HepG2 (cell line): ENCODE results near the gene SMAD6. TPM values are rescaled to one million over a fixed set of nuclear protein-coding genes. Genes with fewer than 3 reads are reported as not detected.
A peak's percentile ranks its signal among the peaks of the same experiment; 100 is the strongest.

Experiments used
- CBX5 ChIP-seq: sonication (generic); formaldehyde crosslinking; IDR thresholded peaks from 2 replicates; pipeline ENCODE4 v1.4.0; 2020; ENCODE audit warnings: missing genetic modification reagents, borderline replicate concordance
- CEBPG ChIP-seq: IDR thresholded peaks from 2 replicates; pipeline ENCODE4 v1.6.1; 2016
- CREB1 ChIP-seq, 2 experiments: fragments of 450-650 bp in 1 of 2; IDR thresholded peaks; 2 replicates each; pipeline ENCODE4 v1.6.1; 2016 to 2017; ENCODE audit warnings: control low read depth in 1 of 2, mild to moderate bottlenecking in 1 of 2, missing compliant biosample characterization in 1 of 2, missing genetic modification characterization in 1 of 2
- FOSL2 ChIP-seq: sonication (generic); formaldehyde crosslinking; IDR thresholded peaks from 2 replicates; pipeline ENCODE4 v1.4.0; 2020; ENCODE audit warnings: missing genetic modification reagents
- GTF2F1 ChIP-seq: fragments of 150-350 bp; IDR thresholded peaks from 2 replicates; pipeline ENCODE4 v1.6.1; 2014; ENCODE audit warnings: low read length
- HCFC1 ChIP-seq: fragments of 150-350 bp; IDR thresholded peaks from 2 replicates; pipeline ENCODE4 v1.6.1; 2014; ENCODE audit warnings: low read depth, low read length
- NR2C2 ChIP-seq: sonication (generic); formaldehyde crosslinking; IDR thresholded peaks from 2 replicates; pipeline ENCODE4 v1.4.0; 2020; ENCODE audit warnings: missing genetic modification reagents, mild to moderate bottlenecking, moderate library complexity, borderline replicate concordance
- PHF21A ChIP-seq: sonication (generic); formaldehyde crosslinking; IDR thresholded peaks from 2 replicates; pipeline ENCODE4 v1.5.0; 2020; ENCODE audit warnings: mild to moderate bottlenecking, missing genetic modification reagents
- RAD51 ChIP-seq: fragments of 450-650 bp; IDR thresholded peaks from 2 replicates; pipeline ENCODE4 v1.6.1; 2016; ENCODE audit warnings: borderline replicate concordance
- XBP1 ChIP-seq: sonication (generic); formaldehyde crosslinking; IDR thresholded peaks from 2 replicates; pipeline ENCODE4 v1.5.0; 2020; ENCODE audit warnings: missing genetic modification reagents
- ZNF121 ChIP-seq: sonication (generic); formaldehyde crosslinking; IDR thresholded peaks from 2 replicates; pipeline ENCODE4 v1.5.0; 2020; ENCODE audit warnings: mild to moderate bottlenecking, missing genetic modification reagents
- ZNF234 ChIP-seq: sonication (generic); formaldehyde crosslinking; conservative IDR thresholded peaks from 2 replicates; pipeline ENCODE4 v1.5.1; 2020; ENCODE audit warnings: mild to moderate bottlenecking, missing genetic modification reagents
- ZNF3 ChIP-seq: IDR thresholded peaks from 2 replicates; pipeline ENCODE4 v1.7.0; 2017; ENCODE audit warnings: inconsistent platforms
- ZNF33A ChIP-seq: sonication (generic); formaldehyde crosslinking; IDR thresholded peaks from 2 replicates; pipeline ENCODE4 v1.5.1; 2020; ENCODE audit warnings: missing genetic modification reagents, mild to moderate bottlenecking, moderate library complexity, borderline replicate concordance
- ZNF543 ChIP-seq: sonication (generic); formaldehyde crosslinking; IDR thresholded peaks from 2 replicates; pipeline ENCODE4 v1.4.0; 2020; ENCODE audit warnings: mild to moderate bottlenecking, missing genetic modification reagents
- ZNF563 ChIP-seq: sonication (generic); formaldehyde crosslinking; IDR thresholded peaks from 2 replicates; pipeline ENCODE4 v1.8.0; 2022; ENCODE audit warnings: mild to moderate bottlenecking, moderate library complexity, missing genetic modification reagents
- ZNF569 ChIP-seq: sonication (generic); formaldehyde crosslinking; IDR thresholded peaks from 2 replicates; pipeline ENCODE4 v1.5.0; 2020; ENCODE audit warnings: mild to moderate bottlenecking, missing genetic modification reagents, moderate library complexity, borderline replicate concordance
- ZNF709 ChIP-seq: sonication (generic); formaldehyde crosslinking; IDR thresholded peaks from 2 replicates; pipeline ENCODE4 v1.5.0; 2020; ENCODE audit warnings: mild to moderate bottlenecking, missing genetic modification reagents
- ZNF749 ChIP-seq: sonication (generic); formaldehyde crosslinking; IDR thresholded peaks from 2 replicates; pipeline ENCODE4 v1.8.0; 2022; ENCODE audit warnings: mild to moderate bottlenecking, missing genetic modification reagents, moderate library complexity, borderline replicate concordance
- polyA plus RNA-seq, 8 experiments: library from polyadenylated mRNA; depleted of rRNA in 3 of 8; stranded (reverse) in 7 of 8; unstranded in 1 of 8; fragments of >200 nt; fragmentation: Illumina TruSeq in 4 of 8; extraction: Trizol in 4 of 8; gene quantifications; 2 replicates each; pipeline versions ENCODE4 v1.2.1 to v1.2.3, GENCODE V29; 2011 to 2016; ENCODE audit warnings: low read depth in 4 of 8, missing spikeins in 1 of 8, mixed read lengths in 1 of 8; ENCODE audit not compliant: insufficient read depth in 1 of 8
- total RNA-seq, 5 experiments: library from RNA; depleted of rRNA; stranded (reverse); fragments of >200 nt; fragmentation: Illumina TruSeq; extraction: Trizol; gene quantifications; 2 replicates each; pipeline ENCODE4 v1.2.3, GENCODE V29; 2016; ENCODE audit warnings: low read depth in 1 of 5
- TF ChIP-seq, protein P1 (sequence below): sonication (generic); formaldehyde crosslinking; IDR thresholded peaks from 2 replicates; pipeline ENCODE4 v1.4.0; 2020; ENCODE audit warnings: mild to moderate bottlenecking, missing genetic modification reagents, borderline replicate concordance
- TF ChIP-seq, protein P2 (sequence below): sonication (generic); formaldehyde crosslinking; IDR thresholded peaks from 2 replicates; pipeline ENCODE4 v1.5.1; 2020; ENCODE audit warnings: missing genetic modification reagents, mild to moderate bottlenecking, borderline replicate concordance
- TF ChIP-seq, protein P3 (sequence below): sonication (generic); formaldehyde crosslinking; IDR thresholded peaks from 2 replicates; pipeline ENCODE4 v1.5.0; 2020; ENCODE audit warnings: missing genetic modification reagents
- TF ChIP-seq, protein P4 (sequence below): sonication (generic); formaldehyde crosslinking; IDR thresholded peaks from 2 replicates; pipeline ENCODE4 v1.4.0; 2020; ENCODE audit warnings: missing genetic modification reagents

Gene SMAD6
- total and polyA plus RNA-seq, 2 of the 13 experiments (the other 11 are each of a cell fraction or from before 2014, with no cell fraction given): 3.3 to 4.4 TPM

DNA sequence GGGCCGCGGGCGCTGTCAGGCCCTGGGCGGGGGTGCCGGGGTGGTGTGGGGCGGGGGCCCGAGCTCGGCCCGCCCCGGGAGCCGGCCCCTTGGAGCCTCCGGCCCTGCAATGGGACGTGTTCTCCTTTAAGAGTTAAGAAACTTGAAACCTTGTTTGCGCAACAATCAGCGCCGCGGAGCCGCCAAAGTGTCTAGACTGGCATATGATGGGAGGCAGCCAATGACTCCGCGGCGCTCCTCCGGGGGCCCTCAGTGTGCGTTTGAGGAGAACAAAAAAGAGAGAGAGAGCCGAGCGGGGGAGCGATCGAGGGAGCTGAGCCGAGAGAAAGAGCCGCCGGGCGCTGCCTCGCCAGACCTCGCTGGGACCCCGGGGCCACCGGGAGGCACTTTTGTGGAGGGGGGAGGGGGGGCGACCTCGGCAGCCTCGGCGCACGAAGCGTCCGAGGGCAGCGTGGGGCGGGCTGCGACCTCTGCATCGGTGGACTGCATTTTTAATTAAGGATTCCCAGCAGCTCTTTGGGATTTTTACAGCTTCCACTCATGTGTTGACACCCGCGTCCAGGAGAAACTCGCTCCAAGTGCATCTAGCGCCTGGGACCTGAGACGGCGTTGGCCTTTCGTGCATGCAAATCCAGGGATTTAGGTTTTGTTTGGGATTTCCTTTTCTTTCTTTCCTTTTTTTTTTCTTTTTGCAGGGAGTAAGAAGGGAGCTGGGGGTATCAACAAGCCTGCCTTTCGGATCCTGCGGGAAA is at the start of gene SMAD6 (continued):
- TF ChIP-seq, protein P1, sequence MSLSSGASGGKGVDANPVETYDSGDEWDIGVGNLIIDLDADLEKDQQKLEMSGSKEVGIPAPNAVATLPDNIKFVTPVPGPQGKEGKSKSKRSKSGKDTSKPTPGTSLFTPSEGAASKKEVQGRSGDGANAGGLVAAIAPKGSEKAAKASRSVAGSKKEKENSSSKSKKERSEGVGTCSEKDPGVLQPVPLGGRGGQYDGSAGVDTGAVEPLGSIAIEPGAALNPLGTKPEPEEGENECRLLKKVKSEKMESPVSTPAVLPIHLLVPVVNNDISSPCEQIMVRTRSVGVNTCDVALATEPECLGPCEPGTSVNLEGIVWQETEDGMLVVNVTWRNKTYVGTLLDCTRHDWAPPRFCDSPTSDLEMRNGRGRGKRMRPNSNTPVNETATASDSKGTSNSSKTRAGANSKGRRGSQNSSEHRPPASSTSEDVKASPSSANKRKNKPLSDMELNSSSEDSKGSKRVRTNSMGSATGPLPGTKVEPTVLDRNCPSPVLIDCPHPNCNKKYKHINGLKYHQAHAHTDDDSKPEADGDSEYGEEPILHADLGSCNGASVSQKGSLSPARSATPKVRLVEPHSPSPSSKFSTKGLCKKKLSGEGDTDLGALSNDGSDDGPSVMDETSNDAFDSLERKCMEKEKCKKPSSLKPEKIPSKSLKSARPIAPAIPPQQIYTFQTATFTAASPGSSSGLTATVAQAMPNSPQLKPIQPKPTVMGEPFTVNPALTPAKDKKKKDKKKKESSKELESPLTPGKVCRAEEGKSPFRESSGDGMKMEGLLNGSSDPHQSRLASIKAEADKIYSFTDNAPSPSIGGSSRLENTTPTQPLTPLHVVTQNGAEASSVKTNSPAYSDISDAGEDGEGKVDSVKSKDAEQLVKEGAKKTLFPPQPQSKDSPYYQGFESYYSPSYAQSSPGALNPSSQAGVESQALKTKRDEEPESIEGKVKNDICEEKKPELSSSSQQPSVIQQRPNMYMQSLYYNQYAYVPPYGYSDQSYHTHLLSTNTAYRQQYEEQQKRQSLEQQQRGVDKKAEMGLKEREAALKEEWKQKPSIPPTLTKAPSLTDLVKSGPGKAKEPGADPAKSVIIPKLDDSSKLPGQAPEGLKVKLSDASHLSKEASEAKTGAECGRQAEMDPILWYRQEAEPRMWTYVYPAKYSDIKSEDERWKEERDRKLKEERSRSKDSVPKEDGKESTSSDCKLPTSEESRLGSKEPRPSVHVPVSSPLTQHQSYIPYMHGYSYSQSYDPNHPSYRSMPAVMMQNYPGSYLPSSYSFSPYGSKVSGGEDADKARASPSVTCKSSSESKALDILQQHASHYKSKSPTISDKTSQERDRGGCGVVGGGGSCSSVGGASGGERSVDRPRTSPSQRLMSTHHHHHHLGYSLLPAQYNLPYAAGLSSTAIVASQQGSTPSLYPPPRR: no peak
- TF ChIP-seq ZNF3 (CRISPR knock-in tag): no peak
- TF ChIP-seq CEBPG (CRISPR knock-in tag): peak; percentile 97
- no peak for TF ChIP-seq ZNF543 (CRISPR knock-in tag)
- no peak for TF ChIP-seq GTF2F1
- TF ChIP-seq NR2C2 (CRISPR knock-in tag): no peak
- no peak for TF ChIP-seq ZNF563 (CRISPR knock-in tag)
- TF ChIP-seq ZNF33A (CRISPR knock-in tag): no peak
- no peak for TF ChIP-seq XBP1 (CRISPR knock-in tag)
- TF ChIP-seq, protein P2, sequence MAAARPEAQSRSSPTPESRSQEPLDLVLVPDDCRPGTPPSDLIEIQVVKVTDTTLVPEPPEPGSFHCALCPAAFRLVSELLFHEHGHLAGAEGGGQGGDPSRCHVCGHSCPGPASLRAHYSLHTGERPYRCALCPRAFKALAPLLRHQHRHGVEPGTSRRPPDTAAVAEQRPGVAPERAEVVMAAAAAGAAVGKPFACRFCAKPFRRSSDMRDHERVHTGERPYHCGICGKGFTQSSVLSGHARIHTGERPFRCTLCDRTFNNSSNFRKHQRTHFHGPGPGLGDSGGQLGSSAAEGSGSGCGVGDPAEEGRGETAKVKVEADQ (CRISPR knock-in tag): no peak
- peak; percentile 64; the same call in 1 of the 2 replicates for TF ChIP-seq FOSL2 (CRISPR knock-in tag)
- TF ChIP-seq RAD51: no peak
- no peak for TF ChIP-seq CBX5 (CRISPR knock-in tag)
- TF ChIP-seq ZNF121 (CRISPR knock-in tag): peak; percentile 22; the same call in 1 of the 2 replicates
- TF ChIP-seq PHF21A: peak; percentile 86
- TF ChIP-seq ZNF234 (CRISPR knock-in tag): 0 out of 2 replicates have a peak, but pooled peaks have one; percentile 62
- no peak for TF ChIP-seq ZNF749 (CRISPR knock-in tag)
- TF ChIP-seq HCFC1: no peak
- TF ChIP-seq ZNF569 (CRISPR knock-in tag): no peak
- no peak for TF ChIP-seq ZNF709 (CRISPR knock-in tag)
- TF ChIP-seq, protein P3, sequence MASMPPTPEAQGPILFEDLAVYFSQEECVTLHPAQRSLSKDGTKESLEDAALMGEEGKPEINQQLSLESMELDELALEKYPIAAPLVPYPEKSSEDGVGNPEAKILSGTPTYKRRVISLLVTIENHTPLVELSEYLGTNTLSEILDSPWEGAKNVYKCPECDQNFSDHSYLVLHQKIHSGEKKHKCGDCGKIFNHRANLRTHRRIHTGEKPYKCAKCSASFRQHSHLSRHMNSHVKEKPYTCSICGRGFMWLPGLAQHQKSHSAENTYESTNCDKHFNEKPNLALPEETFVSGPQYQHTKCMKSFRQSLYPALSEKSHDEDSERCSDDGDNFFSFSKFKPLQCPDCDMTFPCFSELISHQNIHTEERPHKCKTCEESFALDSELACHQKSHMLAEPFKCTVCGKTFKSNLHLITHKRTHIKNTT (CRISPR knock-in tag): no peak
- TF ChIP-seq, protein P4, sequence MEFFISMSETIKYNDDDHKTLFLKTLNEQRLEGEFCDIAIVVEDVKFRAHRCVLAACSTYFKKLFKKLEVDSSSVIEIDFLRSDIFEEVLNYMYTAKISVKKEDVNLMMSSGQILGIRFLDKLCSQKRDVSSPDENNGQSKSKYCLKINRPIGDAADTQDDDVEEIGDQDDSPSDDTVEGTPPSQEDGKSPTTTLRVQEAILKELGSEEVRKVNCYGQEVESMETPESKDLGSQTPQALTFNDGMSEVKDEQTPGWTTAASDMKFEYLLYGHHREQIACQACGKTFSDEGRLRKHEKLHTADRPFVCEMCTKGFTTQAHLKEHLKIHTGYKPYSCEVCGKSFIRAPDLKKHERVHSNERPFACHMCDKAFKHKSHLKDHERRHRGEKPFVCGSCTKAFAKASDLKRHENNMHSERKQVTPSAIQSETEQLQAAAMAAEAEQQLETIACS (CRISPR knock-in tag): no peak; the same call in 1 of the 2 replicates
- TF ChIP-seq CREB1 (IDR thresholded peaks at IDR 0.05): no peak
- TF ChIP-seq CREB1 (CRISPR knock-in tag; IDR thresholded peaks at IDR 0.05): no peak; the same call in 1 of the 2 replicates
